HG02885 (cell line): ENCODE results near the gene NXT1.

Source experiments
- ATAC-seq: cut with Tn5 transposase; IDR thresholded peaks from one replicate; pipeline ENCODE4 v1.9.1; 2021; ENCODE audit warnings: mild to moderate bottlenecking; ENCODE audit not compliant: unreplicated experiment, poor library complexity

Gene NXT1

DNA sequence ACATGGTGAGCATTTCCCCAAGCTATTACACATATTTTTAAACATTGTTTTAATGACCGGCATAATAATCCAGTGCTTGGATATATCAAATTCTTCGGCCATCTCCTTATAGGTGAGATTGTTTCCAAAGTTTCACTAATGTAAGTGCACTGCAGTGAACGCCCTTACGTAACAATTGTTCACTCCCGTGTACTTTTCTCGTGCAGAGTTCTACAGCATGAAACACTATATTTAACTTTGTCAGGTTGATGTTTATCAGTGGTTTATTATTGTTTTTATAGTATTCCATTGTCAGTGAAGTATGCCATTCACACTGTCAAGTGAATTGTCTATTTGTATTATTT lies 7.9 kb downstream of the NXT1 start:
- no peak for ATAC-seq

DNA sequence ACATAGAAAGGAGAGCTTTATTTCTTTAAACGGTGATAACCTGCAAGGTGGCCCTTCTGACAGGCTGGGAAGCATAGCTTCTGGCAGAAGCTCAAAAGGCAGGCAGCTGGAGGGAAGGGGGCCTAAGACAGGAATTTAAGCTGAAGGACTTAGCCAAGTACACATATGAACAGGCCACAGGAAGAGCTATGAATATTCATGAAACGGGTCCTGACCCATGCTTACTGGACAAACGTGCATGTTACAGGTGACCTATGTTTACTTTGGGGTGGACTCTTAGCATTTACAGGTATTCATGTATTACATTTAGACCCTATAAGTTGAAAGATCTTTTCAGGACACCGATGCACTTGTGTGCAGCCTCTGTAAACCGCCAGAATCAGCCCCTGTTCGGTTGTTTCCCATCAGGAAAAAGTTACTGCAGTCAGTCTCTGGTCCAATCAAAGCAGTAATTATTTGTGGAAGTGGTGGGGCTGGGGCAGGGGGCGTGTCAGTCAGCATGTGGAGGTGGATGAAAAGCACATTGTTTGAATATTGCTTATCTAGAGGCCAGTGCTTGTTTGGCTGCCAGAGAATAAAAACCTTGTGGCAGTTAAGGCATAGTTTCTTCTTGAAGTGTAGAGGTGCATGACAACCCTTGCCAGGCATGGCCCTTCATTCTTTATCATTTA lies 8.5 kb downstream of the NXT1 start:
- no peak for ATAC-seq

DNA sequence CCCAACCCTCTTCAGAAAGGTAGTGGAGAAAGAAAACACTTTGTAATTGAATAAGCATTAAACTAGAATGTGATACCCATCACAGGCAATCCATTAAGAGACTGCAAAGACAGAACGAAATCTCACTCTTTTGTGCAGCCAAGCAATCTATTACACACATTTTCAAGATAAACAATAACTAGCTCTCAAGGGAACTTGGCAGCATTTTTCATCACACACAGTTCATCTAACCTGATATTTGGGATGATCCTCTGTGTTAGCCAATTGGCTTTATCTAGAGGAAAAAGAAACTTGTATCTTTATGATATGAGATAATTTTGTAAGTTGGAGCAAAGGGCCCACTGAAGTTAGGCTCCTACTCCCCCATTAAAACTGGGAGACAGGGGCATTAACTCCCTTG lies 9.9 kb downstream of the NXT1 start:
- no peak for ATAC-seq

DNA sequence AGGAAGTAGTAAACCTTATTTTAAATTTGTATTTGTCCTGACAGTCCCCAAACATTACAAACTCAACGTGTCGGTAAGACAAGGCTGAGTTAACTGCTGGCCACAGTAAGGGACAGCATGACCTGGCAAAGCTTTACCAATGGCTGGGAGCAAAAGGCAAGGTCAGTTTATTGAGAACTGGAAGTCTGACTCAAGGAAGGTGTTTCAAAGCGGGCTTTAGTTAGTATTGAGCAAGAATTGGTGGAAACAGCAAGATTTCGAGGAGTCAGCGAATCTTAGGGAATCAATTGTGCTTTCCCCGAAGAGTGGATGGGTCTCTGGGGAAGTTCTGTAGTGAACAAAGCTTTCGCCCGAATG lies 10.5 kb downstream of the NXT1 start:
- no peak for ATAC-seq

DNA sequence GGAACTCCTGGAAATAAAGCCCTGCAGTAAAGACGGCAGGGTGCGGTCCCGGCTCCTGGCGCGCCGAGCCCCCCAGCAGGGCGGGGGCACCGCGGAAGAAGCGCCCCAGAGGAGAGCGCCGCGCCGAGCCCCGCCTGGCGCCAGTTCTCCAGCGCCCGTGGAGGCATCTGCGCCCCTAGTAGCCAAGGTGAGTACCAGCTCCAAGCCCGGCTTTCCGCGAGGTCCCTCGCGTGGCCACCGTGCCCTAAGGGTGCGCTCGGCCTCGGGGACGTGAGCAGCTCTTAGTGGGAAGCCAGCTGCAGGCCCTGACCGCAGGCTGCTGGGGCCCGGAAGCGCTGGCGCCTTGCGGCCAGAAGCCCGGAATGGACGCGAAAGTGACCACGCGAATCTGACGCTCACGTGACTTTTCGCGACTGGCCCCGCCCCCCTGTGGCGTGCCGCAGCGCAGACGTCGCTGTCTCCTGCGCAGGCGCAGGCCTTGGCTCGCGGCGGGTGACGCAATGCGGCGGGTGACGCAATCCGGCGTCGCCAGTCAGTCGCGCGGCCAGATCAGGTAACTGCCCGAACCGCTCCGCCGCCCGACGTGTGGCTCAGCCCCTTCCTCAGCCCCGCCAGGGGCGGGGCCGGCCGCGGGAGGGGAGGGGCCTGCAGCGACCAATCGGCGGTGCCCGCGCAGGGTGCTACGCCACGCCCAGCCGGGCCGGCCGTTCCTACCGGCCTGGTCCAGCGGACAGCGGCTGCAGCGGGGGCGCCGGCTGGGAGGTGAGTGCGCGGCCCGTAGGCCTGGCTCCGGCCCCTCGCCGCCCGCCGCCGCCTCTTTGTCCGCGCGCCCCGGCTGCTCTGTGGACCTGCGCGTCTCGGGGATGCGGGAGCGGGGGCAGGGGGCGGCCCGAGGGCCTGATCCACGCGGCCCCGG lies 11.1 kb downstream of the NXT1 start, which contains the start of gene GZF1:
Gene GZF1 (plus strand): TSS at position 707 of the 916 bp plus-strand sequence. CDS start 2,202 bp downstream, outside the sequence.
- ATAC-seq: peak; percentile 69

DNA sequence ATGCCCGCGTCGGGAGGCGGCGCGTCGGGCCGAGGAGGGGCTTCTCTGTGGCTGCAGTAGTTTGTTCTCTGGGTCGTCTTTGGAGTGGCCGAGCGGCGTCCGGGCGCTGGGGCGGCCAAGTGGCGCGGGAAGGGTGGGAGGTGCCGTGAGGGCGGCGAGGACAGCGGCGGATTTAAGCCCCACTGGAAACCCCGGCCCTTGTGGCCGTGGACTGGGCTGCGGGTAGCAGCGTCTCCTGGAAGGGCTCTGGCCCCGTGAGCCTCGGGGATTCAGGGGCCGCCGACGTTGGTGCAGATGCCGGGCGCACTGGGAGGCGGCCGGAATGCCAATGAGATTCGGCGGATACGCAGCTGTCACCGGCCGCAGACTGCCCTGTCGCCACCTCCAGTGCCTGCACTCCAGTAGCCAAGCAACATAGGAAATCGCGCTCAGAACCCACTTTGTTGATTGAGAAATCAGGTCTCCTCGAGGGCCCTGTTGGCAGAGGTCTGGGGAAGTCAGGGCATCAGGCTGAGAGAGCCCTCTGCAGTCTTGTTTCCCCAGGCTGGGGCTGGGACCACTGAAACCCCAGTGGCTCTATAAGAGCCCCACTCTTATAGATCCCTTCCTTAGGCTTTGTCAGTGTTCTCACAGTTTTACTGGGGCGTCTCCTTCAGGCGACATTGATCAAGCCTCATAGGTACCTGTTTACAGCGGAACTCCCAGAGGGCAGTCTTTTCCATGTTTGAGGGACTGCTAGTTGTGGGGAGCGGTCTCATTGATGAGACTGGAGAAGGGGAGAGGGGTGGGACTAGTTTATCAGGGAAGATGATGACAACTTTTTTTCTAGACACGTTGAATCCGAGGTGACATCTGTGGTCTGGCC lies 12.0 kb downstream of the NXT1 start:
- ATAC-seq: peak; percentile 18

DNA sequence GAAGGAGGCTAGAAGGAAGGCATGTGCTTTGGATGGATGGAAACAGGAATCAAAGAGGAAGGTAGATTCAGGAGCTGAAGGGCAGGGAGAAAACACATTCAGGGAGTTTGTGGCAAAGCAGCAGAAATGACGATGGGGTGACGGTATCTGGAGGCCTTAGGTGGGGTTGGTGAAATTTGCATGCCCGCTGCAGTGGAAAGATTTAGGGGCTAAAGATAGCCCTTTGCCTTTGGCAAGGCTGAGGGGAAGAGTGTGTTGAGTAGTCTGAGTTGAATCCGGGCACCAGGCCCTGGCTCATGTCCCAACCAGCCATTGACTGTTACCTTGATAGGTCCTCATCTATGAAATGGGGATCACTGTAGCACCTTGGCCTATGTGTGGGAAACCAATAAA lies 12.7 kb downstream of the NXT1 start:
- no peak for ATAC-seq

DNA sequence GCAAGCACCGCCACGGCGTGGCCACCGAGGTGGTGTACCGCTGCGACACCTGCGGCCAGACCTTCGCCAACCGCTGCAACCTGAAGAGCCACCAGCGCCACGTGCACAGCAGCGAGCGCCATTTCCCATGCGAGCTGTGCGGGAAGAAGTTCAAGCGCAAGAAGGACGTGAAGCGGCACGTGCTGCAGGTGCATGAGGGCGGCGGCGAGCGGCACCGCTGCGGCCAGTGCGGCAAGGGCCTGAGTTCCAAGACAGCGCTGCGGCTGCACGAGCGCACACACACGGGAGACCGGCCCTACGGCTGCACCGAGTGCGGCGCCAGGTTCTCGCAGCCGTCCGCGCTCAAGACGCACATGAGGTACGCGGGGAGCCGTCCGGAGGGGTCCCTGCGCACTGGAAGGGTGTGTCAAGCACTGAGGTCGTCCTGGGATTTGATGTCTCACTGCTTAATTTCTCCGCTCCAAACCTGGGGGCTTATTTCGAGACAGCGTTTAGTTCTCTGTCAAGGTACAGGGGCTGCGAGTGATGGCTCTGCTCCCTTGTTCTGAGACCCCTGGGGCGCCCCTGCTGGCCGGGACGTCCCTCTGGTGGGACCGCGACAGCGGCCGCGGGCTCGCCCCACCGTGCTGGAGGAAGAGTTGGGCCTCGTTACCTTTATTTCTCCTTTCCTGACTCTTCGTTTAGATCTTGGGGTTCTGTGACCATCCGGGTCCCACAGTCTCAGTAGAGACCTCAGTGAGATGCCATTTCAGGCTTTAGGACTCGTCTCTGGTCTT lies 15.0 kb downstream of the NXT1 start:
- no peak for ATAC-seq

DNA sequence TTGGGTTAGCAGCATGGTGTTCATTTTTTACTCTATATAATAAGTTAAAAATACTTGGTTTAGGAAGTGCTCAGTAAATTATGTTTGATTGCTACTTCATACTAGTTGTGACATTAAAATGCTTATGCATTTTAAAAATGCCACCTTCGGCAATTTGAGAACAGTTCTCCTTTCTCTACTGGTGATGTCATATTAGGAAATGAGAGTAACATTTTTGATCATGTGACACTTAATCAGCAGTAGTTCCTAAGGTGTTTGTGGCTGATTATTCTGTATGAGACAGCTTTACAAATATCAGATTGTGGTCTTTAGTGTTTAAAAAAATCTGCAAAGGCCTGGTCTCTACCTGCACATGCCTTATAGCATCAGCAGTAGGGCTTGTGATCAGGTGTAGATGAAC lies 15.8 kb downstream of the NXT1 start:
- ATAC-seq: no peak

DNA sequence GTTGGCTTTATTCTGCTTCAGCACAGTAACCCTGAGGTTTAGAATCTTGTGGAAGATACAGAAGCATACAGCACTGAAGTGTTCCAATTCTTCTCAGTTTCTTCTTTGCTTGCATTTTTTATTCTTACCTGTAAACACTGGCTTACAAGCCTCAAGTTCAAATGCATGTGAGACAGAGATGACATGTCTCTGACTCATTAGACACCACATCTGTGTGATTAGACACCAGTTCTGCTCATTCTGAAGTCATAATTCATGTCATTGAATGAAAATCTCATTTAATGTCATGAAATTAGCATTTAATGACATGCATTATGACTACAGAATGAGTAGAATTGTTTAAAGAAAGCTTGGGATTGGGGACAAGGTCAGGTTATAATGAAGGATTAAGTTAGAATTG lies 17.2 kb downstream of the NXT1 start:
- no peak for ATAC-seq

DNA sequence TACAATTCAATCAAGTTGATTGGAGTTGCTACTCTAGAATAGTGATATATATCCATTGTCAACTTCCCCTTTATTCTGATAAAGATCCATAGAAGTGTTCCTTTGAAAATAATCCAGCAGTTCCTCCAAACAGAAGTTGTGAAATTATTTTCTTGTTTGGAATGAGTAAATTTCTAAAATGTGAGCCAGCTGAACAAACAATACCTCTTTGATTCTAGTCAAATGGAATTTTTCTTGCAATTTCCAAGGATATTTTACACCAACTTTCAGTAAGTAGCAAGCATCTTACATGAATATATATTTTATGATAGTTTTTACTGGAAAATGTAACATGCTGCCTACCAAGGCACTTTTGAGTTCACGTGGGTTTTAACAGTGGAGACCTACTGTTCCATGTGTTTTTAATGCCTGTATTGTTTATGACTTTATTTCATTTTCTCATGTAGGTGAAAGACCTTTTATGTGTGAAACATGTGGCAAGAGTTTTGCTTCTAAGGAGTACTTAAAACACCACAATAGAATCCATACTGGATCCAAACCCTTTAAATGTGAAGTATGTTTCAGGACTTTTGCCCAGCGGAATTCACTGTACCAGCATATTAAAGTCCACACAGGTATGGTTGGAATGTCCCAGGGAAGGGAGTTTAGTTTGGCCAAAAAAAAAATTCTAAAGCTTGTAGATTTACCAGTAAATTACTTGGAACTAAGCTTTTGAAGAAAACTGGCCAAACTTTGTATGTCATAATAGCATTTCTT lies 17.9 kb downstream of the NXT1 start:
- ATAC-seq: no peak

DNA sequence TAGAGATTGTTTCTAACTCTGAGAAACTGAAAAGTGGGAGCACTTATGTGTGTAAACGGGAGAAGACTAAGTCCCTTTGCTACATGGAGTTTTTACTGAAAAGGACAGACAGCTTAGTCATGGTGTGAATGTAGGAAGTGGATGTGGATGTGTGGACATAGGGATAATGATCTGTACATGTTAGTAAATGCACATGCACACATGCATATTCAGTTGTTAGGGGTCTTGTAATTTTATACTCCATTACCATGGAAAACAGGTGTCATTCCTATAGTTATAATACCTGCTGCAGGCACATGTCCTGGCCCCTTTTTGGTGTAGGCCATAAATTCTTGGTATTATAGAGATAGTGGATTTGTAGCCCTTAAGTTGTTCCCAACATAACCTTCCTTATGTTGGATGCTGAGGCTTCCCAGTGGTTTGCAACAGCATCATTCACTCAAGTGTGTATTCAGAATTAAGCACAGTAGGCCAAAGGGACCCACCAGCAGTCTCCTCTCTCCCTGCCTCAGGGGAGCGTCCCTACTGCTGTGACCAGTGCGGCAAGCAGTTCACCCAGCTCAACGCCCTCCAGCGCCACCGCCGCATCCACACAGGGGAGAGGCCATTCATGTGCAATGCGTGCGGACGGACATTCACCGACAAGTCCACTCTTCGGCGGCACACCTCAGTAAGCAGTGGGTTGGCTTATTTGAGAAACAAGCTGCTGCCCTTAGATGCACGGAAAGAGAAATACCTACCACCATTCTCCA lies 18.7 kb downstream of the NXT1 start:
- no peak for ATAC-seq

DNA sequence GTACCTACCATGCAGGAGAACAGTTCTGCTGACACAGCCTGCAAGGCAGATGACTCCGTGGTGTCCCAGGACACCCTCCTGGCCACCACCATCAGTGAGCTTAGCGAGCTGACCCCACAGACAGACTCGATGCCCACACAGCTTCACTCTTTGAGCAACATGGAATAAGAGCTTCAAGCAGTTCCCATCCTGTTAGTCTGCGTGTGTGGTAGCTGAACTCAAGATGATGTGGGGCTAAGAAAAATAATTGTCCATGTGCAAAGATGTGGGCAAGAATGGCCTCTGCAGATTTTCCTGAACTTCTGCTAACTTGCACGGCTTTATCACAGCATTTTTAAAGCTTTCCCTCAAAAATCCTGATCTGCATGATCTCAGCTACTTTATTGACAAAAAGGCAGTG lies 19.7 kb downstream of the NXT1 start:
- no peak for ATAC-seq

DNA sequence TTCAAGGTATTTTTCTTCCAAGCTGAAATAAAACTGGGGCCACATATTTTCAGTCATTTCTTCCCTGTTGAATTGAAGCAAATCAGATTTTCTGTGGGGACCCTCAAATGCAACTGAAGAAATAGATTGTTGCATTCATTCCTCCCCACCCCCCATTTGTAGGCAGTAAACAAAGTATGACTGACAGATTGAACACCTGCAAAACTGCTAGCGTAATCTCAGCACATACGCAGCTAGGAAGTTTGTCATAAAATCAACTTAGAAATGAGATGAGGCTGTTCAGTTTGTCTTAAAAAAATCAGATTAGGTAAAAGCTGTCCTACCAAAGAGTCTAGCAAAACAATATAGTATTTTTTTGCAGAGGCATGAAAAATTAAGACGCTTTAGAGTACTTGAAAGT lies 20.3 kb downstream of the NXT1 start:
- ATAC-seq: no peak

DNA sequence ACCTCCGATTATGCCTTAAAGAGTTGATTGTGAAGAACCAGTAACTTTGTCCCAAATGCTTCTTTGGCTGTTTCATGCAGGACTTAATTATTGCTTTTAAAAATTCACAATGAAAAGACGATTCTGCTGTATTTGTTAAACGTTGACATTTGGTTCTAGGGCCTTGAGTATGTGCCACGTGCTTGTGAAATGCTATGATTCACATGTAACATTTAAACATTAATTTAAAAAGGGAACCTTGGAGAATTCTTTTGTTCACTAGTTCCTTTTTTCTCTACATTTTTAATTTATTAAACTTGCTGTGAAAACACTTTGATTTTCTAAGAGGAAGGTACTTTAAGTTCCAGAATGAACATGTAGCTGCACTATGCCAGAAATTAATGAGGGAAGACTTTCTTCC lies 20.9 kb downstream of the NXT1 start:
- ATAC-seq: no peak

DNA sequence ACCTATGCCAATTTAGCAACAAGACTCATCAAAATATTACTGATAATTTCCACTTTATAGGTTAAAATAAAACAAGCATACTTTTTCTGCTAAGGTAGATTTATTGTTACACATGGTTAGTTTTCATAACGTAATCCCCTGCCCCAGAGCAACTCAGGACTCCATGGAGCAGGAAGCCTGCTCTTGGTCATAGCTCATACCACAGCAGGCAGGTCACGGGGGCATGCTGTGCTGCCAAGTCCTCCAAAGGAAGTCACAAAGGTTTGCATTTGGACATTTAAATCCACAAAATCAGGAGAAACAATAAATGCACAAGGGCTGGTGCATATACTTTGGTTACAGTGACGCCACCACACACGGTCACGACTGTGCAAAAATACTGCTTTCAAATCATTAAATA lies 23.9 kb downstream of the NXT1 start:
- ATAC-seq: no peak

DNA sequence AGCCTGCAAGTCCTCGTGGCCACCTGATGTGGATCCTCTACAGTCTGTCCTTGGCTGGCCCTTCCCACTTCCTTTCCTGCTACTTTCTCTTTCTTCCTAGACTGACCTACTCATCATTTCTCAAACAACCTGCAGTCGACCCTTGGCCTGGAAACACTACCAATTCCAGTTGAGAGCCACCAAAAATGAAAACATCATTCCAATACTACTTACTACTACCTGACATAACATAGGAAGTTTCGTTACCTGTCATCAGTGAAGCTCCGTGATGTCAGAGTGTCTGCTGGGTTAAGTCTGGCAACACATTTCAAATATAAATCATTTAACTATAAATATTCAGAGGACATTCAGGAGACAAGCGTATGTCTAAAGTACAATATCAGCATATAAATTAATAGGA lies 25.2 kb downstream of the NXT1 start:
- no peak for ATAC-seq

DNA sequence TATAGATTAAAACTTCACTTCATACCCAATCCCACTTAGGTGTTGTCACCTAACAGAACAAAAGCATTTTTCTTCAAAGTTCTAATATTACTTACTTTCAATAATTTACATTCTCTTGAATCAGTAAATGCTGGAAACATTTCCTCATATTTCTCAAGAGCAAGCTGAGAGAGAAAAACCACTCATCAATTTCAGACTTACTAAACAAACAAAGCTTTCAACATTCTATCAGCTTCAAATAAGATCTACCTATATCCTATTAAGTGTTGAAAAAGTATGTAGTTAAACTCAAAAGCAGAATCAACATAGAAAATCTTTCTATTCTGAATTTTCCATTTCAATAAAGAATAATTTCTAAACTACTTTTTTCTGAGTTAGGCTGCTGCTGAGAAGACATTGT lies 29.2 kb downstream of the NXT1 start:
- ATAC-seq: no peak

DNA sequence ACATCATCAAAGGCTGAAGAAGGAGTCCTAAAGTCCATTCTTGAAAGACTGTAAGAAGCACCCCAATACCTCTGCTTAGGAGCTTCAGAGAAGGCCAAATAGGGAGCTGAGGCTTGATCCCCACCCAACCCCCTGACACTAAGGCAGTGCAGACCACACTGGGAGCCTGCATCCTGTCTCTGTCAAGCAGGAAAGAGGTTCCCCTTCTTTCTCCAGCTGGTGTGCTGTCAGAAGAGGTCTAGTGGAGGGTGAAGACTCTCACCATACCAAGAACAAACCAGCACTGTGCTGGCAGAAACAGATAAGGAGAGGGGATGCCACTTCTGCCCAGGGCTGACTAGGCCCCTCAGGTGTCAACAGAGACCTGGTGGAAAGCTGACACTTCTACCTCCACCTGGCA lies 31.3 kb downstream of the NXT1 start:
- no peak for ATAC-seq
